Ecto neural progenitor cell (in vitro differentiated cells): ENCODE data around the gene MPG.

Source experiments
- DNase-seq: peaks from one replicate; pipeline ENCODE4 v3.0.0-alpha.2; 2018; ENCODE audit warnings: low spot score

The MPG gene

DNA sequence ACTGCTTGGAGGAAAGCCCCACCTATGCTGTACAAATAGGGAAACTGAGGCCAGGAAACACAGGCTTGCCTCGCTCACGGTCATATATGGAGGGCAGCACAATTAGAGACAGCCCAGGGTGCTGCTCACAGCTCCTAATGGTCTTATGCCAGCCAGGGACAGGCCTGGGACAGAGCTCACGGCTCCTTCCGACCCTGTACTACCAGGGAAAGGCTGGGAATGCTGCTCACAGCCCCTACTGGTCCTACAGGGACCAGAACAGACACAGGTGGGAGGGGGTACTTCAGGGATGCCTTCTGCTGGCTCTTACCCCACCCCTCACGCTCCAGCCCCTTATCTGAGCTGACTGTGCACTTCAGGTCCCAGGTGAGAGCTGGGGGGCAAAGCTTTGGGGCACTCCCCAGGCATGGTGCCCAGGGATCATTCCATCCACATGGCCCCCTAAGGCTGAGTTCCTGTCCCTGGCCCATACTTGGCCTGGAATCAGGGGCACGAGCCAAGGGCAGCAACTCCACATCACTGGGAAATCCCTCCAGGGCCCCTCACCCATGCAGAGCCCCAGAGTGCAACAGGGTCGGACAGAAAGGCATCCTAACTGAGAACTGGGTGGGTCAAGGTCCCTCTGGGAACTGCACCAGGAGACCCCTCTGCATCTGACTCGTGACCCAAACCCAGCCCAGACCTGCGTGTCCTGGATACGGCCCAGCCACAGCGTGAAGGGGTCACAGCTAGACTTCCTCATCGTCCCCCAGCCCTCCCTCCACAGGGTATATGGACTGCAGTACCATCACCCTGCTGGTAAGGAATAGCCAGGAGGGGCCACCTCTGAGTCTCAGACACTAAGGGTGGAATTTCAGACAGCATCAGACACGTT is 11.5 kb upstream of the MPG start:
- no peak for DNase-seq

GRCh38 chr16:67183-67791 is 10.7 kb upstream of the MPG start:
- no peak for DNase-seq

- DNase-seq = peak; percentile 69
Observed at GRCh38 chr16:67884-68789, 9.9 kb upstream of the MPG start.

GRCh38 chr16:69181-69580 is 8.8 kb upstream of the MPG start:
- no peak for DNase-seq

GRCh38 chr16:71210-71539 is 6.8 kb upstream of the MPG start:
- no peak for DNase-seq

DNA sequence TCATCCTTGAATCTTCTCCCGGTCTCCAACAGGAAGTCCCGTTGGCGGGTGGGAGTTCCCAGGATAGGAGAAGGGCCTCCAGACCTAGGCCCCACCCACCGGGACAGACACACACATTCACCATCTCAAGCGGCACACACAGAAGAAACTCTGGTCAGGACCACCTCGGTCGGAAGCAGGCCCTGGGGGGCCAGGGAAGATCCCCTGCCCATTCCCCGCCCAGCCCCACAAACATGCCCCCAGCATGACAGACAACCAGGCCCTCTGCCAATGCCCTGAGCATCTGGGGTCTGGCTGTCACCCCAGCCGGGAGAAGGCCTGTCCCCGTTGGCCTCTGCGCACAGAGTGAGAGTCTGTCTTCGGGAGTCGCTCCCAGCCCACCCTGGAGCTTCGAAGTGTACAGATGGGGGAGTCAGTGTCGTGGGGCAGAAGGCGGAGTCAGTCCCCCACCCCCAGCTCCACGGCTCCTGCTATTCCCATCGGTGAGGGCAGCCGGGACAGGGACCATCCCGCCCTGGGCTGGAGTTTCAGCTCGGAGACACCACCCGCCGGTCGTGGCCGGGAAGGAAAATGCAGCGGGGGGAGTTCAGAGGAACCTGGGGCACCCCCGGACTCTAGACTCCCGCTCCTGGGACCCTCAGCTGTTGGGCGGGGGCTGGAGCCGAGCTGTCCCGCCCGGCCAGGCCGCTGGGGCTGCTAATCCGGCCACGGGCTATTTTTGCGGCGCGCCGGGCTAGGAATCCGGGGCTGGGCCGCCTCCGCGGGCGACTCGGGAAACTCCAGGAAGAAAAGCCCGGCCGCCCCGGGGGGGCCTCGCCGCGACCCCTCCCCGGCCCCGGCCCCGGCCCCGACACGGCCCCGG is 6.3 kb upstream of the MPG start:
- peak; percentile 80 for DNase-seq

DNA sequence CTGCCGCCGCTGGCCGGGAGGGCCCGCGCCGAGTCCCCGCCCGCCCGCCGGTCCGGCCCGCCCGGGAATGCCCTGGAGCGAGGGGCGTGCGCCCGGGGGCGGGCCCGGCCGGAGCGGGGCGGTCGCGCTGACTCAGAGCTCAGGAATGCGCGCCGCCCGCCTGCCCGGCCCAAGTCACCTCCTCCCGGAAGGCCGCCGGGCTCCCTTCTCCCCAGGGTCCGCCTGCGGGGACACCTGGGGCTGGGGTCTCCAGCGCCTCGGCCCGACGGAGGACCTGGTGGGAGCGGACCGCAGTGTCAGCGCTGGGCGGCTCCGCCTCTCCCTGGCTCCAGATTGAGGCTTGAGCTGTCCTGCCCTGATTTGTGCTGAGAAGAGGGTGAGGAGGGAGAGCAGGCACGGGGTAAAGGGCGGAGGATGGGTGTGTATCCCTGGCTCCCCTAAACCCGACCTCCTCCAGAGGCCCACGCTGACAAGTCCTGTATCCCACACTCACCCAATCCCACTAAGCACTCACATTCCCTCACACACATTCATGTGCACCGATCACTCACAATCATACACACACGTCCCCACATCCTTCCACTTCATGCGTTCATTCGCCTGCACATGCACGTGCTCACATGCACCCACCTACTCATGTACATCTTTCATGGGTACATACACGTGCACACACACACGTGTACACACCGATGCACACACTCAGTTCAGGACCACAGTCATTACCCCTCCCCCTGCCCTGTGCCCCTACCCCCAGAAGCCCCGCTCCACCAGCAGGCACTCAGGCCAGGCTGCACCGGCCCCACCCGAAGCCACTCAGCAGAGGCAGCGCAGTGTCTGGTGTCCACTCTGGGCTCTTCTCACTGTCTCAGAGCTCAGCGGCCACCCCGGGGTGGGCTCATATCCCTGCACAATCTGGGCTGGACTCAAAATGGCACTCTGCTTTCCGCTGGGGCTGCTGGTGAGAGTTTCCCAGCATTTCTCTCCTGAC is 5.2 kb upstream of the MPG start, which contains the start of gene RHBDF1:
TSS of gene RHBDF1 (minus strand) at position 71 of the 988 bp plus-strand sequence. CDS start 7,616 bp downstream, outside the sequence.
- DNase-seq = peak; percentile 83

DNA sequence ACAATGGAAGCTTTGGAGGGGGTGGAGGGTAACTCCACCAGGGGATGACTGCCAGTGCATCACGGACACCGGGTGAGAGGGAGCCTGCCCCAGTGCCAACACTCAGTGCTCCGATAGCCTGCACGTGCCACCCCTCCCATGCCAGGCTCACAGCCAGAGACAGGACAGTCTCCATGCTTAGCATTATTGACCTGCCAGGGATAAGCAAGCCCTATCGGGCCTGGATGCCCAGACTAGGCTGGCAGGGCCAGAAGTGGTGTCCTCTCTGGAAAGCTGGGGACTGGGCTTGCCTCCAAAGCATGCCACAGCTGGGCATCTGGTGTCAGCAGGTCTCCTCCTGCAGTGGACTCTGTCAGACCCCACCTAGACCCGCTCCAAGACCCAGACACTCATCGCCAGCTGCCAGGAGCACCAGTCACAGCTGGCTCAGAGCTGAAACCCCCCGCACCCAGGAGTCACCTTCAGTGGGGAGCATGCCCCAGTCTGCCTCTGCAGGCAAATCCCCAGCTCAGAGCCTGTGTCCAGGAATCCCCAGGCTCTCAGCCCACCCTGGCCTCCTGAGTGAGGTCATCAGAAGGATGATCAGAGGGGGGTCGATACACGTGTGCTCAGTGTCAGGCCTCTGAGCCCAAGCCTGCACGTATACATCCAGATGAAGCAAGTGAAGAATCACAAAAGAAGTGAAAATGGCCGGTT is 3.8 kb upstream of the MPG start:
- no peak for DNase-seq

DNA sequence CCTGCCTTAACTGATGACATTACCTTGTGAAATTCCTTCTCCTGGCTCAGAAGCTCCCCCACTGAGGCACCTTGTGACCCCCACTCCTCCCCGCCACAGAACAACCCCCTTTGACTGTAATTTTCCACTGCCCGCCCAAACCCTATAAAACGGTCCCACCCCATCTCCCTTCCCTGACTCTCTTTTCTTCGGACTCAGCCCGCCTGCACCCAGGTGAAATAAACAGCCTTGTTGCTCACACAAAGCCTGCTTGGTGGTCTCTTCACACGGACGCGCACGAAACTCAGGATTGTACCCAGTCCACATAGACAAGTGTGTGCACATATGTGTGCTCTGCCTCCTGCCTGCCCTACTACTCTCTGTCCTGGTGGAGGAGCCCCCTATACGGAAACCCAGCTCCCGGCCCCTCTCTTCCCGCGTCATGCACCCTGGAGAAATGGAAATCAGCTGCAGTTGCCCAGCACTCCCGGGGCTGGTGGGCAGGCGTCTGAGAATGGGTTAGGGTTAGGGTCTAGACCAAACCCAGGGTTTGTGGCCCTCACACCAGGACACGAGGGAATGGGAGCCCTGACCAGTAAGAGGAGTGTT is 3.2 kb upstream of the MPG start:
- no peak for DNase-seq

DNA sequence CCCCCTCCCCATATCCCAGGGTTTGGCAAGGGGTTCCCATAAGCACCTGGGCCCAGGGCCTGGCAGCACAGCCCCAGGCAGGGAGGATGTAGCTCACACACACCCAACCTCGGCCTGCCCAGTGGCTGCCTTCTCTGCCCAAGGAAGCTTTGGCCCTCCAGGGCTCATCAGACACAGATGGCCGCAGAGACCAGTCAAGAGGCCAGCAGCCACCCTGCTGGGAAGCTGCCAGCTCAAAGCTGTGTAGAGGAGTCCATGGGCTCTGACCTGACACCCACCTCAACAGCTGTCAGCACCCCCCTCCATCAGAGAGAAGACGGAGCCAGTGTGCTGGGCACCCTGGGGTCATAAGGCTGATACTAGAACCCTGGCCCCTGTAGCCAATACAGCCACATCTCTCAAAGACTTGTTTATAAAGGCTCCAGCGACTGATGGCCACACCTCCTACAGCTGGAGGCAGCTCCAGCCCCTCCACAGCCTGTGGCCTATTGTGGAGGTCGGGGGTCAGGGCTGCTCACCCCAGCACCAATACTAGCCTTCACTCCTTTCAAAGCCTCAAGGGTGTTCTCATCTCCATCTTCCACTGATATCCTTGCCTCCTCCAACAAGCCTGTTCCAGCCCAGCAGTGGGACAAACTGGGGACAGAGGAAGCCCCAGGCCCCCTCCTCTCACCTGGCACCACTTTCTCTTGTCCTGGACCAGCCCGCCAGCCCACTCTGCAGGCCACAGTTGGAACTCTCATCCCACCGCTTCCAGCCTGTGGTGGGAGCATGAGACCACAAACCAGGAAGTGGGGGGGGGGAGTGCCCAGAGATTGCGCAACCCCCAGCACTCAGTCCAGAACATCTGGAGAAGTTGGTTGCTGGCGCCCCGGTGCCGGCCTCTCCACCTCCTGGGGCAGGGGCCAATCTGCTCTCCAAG is 2.2 kb upstream of the MPG start:
- DNase-seq = peak; percentile 64

DNA sequence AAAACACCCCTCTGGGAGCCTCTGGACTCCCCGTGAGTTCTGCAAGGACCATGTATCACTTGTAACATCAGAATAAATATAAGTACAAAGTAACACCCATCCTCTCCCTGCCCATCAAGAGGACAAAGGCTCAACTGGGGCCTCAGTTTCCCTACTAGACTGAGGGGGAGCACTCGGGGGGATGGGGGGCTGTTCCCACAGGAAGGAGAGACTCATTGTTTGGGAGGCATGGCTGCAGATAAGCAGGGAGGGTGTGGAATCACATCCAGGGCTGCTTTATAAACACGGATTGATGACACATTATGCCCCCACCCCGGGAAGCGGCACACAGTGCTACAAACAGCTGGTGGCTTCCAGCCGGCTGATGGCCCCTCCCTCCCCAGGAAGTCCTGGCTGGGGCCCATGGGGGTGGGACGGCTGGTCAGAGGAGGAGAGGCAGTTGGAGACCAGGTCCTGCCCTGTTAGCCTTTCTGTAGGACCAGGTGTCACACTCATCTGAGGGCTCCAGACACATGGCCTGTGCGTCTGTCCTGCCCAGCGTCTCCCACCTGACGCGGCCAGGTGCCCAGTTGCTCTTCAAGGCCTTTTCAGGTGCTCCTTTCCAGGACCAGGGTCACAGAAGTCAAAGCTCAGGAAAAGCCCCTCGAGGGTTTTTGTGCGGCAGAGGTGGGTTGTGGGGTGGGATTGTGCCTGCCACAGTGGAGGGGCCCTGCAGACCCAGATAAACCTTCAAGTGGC is 1.3 kb upstream of the MPG start:
- DNase-seq = no peak

- peak; percentile 74 for DNase-seq
Observed at GRCh38 chr16:77273-77806, 685 bp upstream of the MPG start.

DNA sequence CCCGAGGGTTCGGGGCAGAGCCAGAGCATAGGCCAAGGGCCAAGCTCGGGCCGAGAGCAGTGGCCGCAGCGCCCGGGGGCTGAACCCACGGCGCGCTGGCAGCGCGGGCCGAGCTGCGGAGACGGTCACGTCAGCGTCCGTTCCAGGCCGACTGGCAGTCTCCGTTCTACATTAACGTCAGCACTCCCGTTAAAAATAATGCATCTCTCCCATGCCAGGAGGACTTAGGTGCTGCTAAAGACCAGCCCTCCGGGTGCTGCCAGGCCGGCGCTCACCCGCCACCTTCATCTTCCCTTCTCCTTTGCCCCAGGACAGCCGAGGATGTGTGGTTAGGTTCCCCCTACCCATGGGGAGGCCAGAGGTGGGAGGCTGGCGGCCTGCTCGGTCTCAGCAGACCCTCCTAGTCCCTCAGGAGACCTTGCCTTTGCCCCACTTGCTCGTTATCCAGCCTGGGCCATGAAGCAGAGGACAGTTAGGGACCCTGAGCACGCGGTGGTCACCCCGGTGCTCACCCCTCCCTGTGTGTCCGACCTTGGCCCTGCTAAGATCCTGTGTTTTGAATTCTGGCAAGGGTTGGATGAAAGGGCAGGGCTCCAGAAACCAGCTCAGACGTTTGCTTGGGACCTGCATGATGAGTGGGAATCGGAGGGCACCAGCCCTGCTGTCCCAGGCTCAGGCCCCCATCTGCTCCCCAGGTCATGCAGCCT is 572 bp downstream of the MPG start:
- DNase-seq = no peak

DNA sequence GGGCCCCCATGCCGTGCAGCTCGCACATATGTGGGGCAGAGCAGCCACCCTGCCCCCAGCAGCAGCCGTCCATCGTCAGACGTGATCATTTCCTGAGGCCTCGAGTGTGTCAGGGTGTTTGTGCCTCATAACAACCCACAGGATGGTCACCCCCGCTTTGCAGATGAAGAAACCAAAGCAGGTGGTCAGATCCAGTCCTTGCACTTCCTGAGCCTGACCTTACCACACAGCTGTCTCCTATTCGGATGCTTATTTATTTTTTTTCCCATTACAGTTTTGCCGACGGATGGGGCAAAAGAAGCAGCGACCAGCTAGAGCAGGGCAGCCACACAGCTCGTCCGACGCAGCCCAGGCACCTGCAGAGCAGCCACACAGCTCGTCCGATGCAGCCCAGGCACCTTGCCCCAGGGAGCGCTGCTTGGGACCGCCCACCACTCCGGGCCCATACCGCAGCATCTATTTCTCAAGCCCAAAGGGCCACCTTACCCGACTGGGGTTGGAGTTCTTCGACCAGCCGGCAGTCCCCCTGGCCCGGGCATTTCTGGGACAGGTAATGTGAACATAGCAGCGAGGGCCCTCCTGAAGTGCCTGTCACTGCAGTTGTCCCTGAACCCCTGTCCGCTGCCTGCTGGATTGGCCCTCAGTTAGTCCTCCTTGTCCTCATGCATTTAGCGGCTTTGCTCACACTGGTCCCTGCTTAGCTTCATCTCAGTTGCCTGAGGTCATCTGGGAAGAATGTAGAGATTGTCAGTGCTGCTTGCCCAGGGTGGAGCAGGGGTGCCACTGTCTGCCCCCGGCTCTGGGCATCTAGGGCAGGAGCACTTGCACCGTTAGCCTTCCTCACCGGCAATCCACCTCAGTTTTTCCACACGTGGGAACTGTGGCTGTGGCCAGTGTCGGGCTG is 1.4 kb downstream of the MPG start:
- DNase-seq = no peak

GRCh38 chr16:83060-83603 is 5.1 kb downstream of the MPG start:
- no peak for DNase-seq
